ENCODE data around the gene CCDC88C. TPM values are rescaled to one million over a fixed set of nuclear protein-coding genes. Genes with fewer than 3 reads are reported as not detected.

CCDC88C gene
- total and polyA plus RNA-seq, 2 donors (not counting 3 experiments of a cell fraction or from before 2014, with no cell fraction given) = 11.4 to 52.1 TPM

GRCh38 chr14:91243074-91243471 lies 174.5 kb downstream of the CCDC88C start:
- no peaks in the 10 kb centered on the region for H3K79me2 ChIP-seq (ENCODE audit: control insufficient read depth, insufficient read depth, low read length)
- H3K27me3 ChIP-seq (ENCODE audit: control insufficient read depth in 2 of 2, insufficient read depth in 2 of 2, low read length in 2 of 2) = no peaks in the 10 kb centered on the region
- H2AFZ ChIP-seq (ENCODE audit: low read depth, low read length) = peak overlapping the region; percentile 76
- no peaks in the 10 kb centered on the region for H3K9me1 ChIP-seq (replicated peaks; ENCODE audit: control insufficient read depth, extremely low read depth, insufficient read depth, low read length)
- no peaks in the 10 kb centered on the region for H3K9me3 ChIP-seq (replicated peaks; ENCODE audit: control insufficient read depth, insufficient read depth, low read length)
- FAIRE-seq (no peak), DNase-seq (ENCODE audit: low read depth, low spot score) (no peak)
- ChIA-PET CTCF (interaction anchor here (0.8 to 2.5 kb wide), 12 partner anchors 10 to 183 kb away, joined by 3 to 30 read pairs (median 3); partner anchors contain the start of gene RPS6KA5), POLR2A (no interaction called here)
- intact Hi-C loops (cut with micrococcal nuclease) = loop anchor here (1.0 to 2.0 kb wide), 3 partner anchors 10 to 66 kb away; no protein-coding TSS in a partner anchor
- peak overlapping the region; percentile 51 for H3K27ac ChIP-seq (ENCODE audit: insufficient read depth, low read depth, low read length)
- no peak overlapping the region for H3K4me3 ChIP-seq (replicated peaks in 1 of 3; ENCODE audit: insufficient read depth in 1 of 3, low read depth in 1 of 3, low read length in 3 of 3)
- peak overlapping the region; percentile 28 for H3K4me2 ChIP-seq (ENCODE audit: insufficient read depth, low read length)
- BruUV-seq (replicated peaks) = no TSS peak
- no peaks in the 10 kb centered on the region for H3K36me3 ChIP-seq (ENCODE audit: control insufficient read depth in 2 of 2, extremely low read depth in 1 of 2, insufficient read depth in 2 of 2, low read length in 2 of 2)
- dilution Hi-C loops (cut with MboI; ENCODE audit: extremely low pct_ligation_motif_present, low sequenced_read_pairs) = no loop called here
- no peak for TF ChIP-seq JUN (IDR thresholded peaks at IDR 0.05; ENCODE audit: borderline replicate concordance, insufficient read depth, insufficient read length, low read depth)
- no peak for TF ChIP-seq CTCF (IDR thresholded peaks at IDR 0.05; ENCODE audit: extremely low read depth in 1 of 2, insufficient read depth in 1 of 2, low read depth in 1 of 2, low read length in 2 of 2)
- no peak for TF ChIP-seq MAX (IDR thresholded peaks at IDR 0.05; ENCODE audit: insufficient read depth, insufficient read length)
- no peak for TF ChIP-seq POLR2A (IDR thresholded peaks at IDR 0.05; ENCODE audit: low read depth, low read length)
- TF ChIP-seq POLR2AphosphoS5 (IDR thresholded peaks at IDR 0.05; ENCODE audit: insufficient read depth, low read depth, low read length) = no peak
- no peaks in the 10 kb centered on the region for H4K20me1 ChIP-seq (replicated peaks; ENCODE audit: control insufficient read depth, extremely low read depth, insufficient read depth, low read length)
- H3K4me1 ChIP-seq (ENCODE audit: control insufficient read depth, extremely low read depth, insufficient read depth, low read length) = peaks cover 19% of the 10 kb centered on the region
- H3K9ac ChIP-seq (replicated peaks; ENCODE audit: extremely low read depth, insufficient read depth, low read length) = no peak overlapping the region

- FAIRE-seq = no peak
- Histone ChIP-seq H3K9me3 (replicated peaks; ENCODE audit: control insufficient read depth, insufficient read depth, low read length) (no peaks in the 10 kb centered on the region), H3K4me1 (ENCODE audit: control insufficient read depth, extremely low read depth, insufficient read depth, low read length) (peaks cover 19% of the 10 kb centered on the region), H3K4me3 (replicated peaks in 1 of 3; ENCODE audit: insufficient read depth in 1 of 3, low read depth in 1 of 3, low read length in 3 of 3) (no peak overlapping the region), H3K9me1 (replicated peaks; ENCODE audit: control insufficient read depth, extremely low read depth, insufficient read depth, low read length) (no peaks in the 10 kb centered on the region), H3K79me2 (ENCODE audit: control insufficient read depth, insufficient read depth, low read length) (no peaks in the 10 kb centered on the region), H3K27ac (ENCODE audit: insufficient read depth, low read depth, low read length) (peak overlapping the region; percentile 51), H3K4me2 (ENCODE audit: insufficient read depth, low read length) (no peak overlapping the region), H3K27me3 (ENCODE audit: control insufficient read depth in 2 of 2, insufficient read depth in 2 of 2, low read length in 2 of 2) (no peaks in the 10 kb centered on the region), H2AFZ (ENCODE audit: low read depth, low read length) (no peak overlapping the region), H4K20me1 (replicated peaks; ENCODE audit: control insufficient read depth, extremely low read depth, insufficient read depth, low read length) (no peaks in the 10 kb centered on the region), H3K36me3 (ENCODE audit: control insufficient read depth in 2 of 2, extremely low read depth in 1 of 2, insufficient read depth in 2 of 2, low read length in 2 of 2) (no peaks in the 10 kb centered on the region), H3K9ac (replicated peaks; ENCODE audit: extremely low read depth, insufficient read depth, low read length) (no peak overlapping the region)
- intact Hi-C loops (cut with micrococcal nuclease) = loop anchor here (1.0 to 2.0 kb wide), 3 partner anchors 11 to 66 kb away; no protein-coding TSS in a partner anchor
- ChIA-PET POLR2A (no interaction called here), CTCF (interaction anchor here (0.8 to 2.5 kb wide), 8 partner anchors 15 to 69 kb away, joined by 3 to 30 read pairs (median 3); no protein-coding TSS in a partner anchor)
- dilution Hi-C loops (cut with MboI; ENCODE audit: extremely low pct_ligation_motif_present, low sequenced_read_pairs) = no loop called here
- no TSS peak for BruUV-seq (replicated peaks)
- DNase-seq (ENCODE audit: low read depth, low spot score) = no peak
- TF ChIP-seq GATA2 (IDR thresholded peaks at IDR 0.05; ENCODE audit: insufficient read depth, insufficient read length, low read depth, low read length) = no peak
- TF ChIP-seq POLR2AphosphoS5 (IDR thresholded peaks at IDR 0.05; ENCODE audit: insufficient read depth, low read depth, low read length) = no peak
- TF ChIP-seq JUN (IDR thresholded peaks at IDR 0.05; ENCODE audit: borderline replicate concordance, insufficient read depth, insufficient read length, low read depth) = no peak
- no peak for TF ChIP-seq MAX (IDR thresholded peaks at IDR 0.05; ENCODE audit: insufficient read depth, insufficient read length)
- TF ChIP-seq CTCF (IDR thresholded peaks at IDR 0.05; ENCODE audit: extremely low read depth in 1 of 2, insufficient read depth in 1 of 2, low read depth in 1 of 2, low read length in 2 of 2) = no peak
- TF ChIP-seq FOS (IDR thresholded peaks at IDR 0.05; ENCODE audit: borderline replicate concordance, insufficient read depth, low read length) = no peak
- TF ChIP-seq MYC (IDR thresholded peaks at IDR 0.05; ENCODE audit: low read depth, low read length) = no peak
- no peak for TF ChIP-seq POLR2A (IDR thresholded peaks at IDR 0.05; ENCODE audit: low read depth, low read length)
Measured at GRCh38 chr14:91242635-91243034, 175.0 kb downstream of the CCDC88C start.

Measured in endothelial cell of umbilical vein (primary cell).